ENCODE measurements around the gene DNAH9.
A peak's percentile ranks its signal among the peaks of the same experiment; 100 is the strongest.

DNAH9 gene

DNA sequence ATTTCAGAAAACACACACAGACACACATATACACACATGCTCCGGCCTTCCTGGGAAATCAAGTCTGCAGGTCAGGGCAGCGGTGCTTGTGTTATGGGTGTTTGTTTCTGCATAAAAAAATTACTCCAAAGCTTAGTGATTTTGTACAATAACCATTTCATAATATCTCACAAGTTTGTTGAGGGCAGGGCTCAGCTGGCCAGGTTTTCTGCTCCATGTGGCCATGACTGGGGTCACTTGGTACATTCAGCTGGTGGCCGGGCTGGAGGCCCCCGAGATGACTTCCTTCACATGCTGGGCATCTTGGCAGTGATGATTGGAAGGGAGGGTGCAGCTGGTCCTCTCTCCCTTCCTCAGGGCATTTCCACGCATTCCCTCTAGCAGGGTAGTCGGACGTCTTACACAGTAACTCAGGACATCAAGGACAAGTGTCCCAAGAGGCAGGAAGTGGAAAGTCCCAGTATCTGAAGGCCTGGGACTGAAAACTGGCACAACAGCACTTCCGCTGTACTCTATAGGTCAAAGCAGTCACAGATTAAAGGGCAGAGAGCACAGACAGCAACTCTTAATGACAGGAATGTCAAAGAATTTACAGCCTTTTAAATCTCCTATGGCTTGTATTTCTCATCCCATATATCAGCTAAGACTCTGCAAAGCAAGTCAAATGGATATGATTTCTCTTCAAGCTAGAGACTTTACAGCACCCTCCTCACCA is 271.6 kb downstream of the DNAH9 start:
- peaks cover 5% of the 10 kb centered on the region for H3K4me1 ChIP-seq (ENCODE audit: control insufficient read depth, insufficient read depth, low read length, poor library complexity, severe bottlenecking)
- 74 to 75% methylated on average over 3 to 4 of the region's 8 CpGs for WGBS, 2 experiments (ENCODE audit: insufficient coverage in 2 of 2)
- H3K9me3 ChIP-seq (ENCODE audit: control insufficient read depth, low read length) = peaks cover 4% of the 10 kb centered on the region
- H3K36me3 ChIP-seq (ENCODE audit: control insufficient read depth, insufficient read depth, low read length) = no peaks in the 10 kb centered on the region
- H3K4me3 ChIP-seq (ENCODE audit: extremely low read depth, insufficient read depth, low read length, poor library complexity, severe bottlenecking) = no peak overlapping the region
- no peak overlapping the region for H3K27ac ChIP-seq (ENCODE audit: low read depth, low read length, severe bottlenecking)

DNA sequence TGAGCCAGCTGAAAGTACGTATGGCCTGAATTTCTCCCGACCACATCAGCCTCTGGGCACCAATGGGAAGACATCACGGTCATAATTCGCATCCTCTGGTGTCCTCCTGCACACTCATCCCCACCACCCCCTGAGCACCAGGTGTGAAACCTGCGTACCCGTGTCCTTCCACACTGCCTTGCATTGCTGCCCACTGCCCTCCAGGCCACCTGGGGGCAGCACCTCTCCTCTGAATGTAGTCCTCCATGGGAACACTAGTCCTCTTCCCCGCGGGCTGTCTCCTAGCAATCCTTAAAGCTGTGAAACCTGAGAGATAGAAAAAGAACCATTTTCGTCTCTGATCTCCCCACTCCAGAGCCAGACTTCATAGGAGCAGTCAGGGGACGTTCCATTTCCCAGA is 273.5 kb downstream of the DNAH9 start:
- Histone ChIP-seq H3K4me3 (ENCODE audit: extremely low read depth, insufficient read depth, low read length, poor library complexity, severe bottlenecking) (no peak overlapping the region), H3K9me3 (ENCODE audit: control insufficient read depth, low read length) (peaks cover 4% of the 10 kb centered on the region), H3K4me1 (ENCODE audit: control insufficient read depth, insufficient read depth, low read length, poor library complexity, severe bottlenecking) (peaks cover 7% of the 10 kb centered on the region), H3K27ac (ENCODE audit: low read depth, low read length, severe bottlenecking) (no peak overlapping the region), H3K36me3 (ENCODE audit: control insufficient read depth, insufficient read depth, low read length) (no peaks in the 10 kb centered on the region)
- 75 to 77% methylated on average over 7 to 8 of the region's 10 CpGs for WGBS, 2 experiments (ENCODE audit: insufficient coverage in 2 of 2)

DNA sequence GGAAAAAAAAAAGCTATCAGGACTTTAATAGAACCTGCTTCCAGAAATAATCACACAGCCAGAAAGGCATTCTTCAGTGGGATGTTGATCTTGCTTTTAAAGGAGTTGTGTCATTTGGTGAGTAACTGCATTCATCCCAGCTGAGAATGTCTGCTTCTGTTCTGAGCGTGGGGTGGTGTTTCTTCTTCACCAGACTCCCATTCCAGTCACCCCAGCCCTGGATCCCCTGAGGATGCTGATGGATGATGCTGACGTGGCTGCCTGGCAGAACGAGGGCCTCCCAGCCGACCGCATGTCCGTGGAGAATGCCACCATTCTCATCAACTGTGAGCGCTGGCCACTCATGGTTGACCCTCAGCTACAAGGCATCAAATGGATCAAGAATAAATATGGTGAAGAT is 276.5 kb downstream of the DNAH9 start:
- no peak overlapping the region for H3K4me3 ChIP-seq (ENCODE audit: extremely low read depth, insufficient read depth, low read length, poor library complexity, severe bottlenecking)
- H3K4me1 ChIP-seq (ENCODE audit: control insufficient read depth, insufficient read depth, low read length, poor library complexity, severe bottlenecking) = peaks cover 7% of the 10 kb centered on the region
- WGBS, 2 experiments (ENCODE audit: insufficient coverage in 2 of 2) = 83 to 85% methylated on average over 5 to 6 of the region's 7 CpGs
- no peaks in the 10 kb centered on the region for H3K36me3 ChIP-seq (ENCODE audit: control insufficient read depth, insufficient read depth, low read length)
- no peak overlapping the region for H3K27ac ChIP-seq (ENCODE audit: low read depth, low read length, severe bottlenecking)
- no peaks in the 10 kb centered on the region for H3K9me3 ChIP-seq (ENCODE audit: control insufficient read depth, low read length)

DNA sequence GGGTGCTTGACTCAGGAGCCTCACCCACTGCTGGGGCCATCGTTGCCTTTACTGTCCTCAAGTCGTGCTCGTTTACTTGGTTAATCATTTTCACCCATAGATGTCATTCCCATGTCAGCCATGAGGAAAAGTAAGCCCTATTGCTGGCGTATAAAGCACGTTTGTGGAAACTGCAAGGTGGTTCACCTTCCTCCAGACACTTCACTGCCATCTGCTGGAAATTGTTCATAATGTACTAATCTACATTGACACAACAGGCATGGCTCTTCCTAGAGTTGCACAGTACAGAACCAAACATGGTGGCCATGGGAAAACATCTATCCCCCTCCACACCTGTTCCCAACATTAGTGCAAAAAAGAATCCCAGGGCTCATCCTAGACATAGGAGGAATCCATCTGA is 282.4 kb downstream of the DNAH9 start:
- Histone ChIP-seq H3K9me3 (ENCODE audit: control insufficient read depth, low read length) (no peaks in the 10 kb centered on the region), H3K4me1 (ENCODE audit: control insufficient read depth, insufficient read depth, low read length, poor library complexity, severe bottlenecking) (no peaks in the 10 kb centered on the region), H3K4me3 (ENCODE audit: extremely low read depth, insufficient read depth, low read length, poor library complexity, severe bottlenecking) (no peak overlapping the region), H3K36me3 (ENCODE audit: control insufficient read depth, insufficient read depth, low read length) (no peaks in the 10 kb centered on the region), H3K27ac (ENCODE audit: low read depth, low read length, severe bottlenecking) (no peak overlapping the region)
- 76 to 79% methylated on average over 5 of the region's 5 CpGs for WGBS, 2 experiments (ENCODE audit: insufficient coverage in 2 of 2)

DNA sequence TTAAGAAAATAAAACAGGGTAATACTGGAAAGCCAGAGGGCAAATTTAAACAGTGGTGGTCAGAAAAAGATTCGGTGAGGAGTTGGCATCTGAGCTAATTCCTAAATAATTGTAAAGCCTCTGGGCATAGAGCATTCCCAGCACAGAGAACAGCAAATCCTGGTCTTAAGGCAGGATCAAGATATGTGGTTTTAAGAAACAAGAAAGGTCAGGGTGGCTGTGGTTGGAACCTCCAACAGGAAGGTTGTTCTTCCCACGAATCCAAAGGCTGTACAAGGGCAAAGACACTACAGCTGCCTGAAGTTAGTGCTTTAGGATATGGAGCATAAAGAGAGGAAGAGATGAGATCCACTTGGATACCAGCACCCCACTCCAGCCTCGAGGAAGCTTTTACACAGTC is 284.4 kb downstream of the DNAH9 start:
- Histone ChIP-seq H3K4me3 (ENCODE audit: extremely low read depth, insufficient read depth, low read length, poor library complexity, severe bottlenecking) (no peak overlapping the region), H3K36me3 (ENCODE audit: control insufficient read depth, insufficient read depth, low read length) (no peaks in the 10 kb centered on the region), H3K9me3 (ENCODE audit: control insufficient read depth, low read length) (no peaks in the 10 kb centered on the region), H3K27ac (ENCODE audit: low read depth, low read length, severe bottlenecking) (peak overlapping the region; percentile 18), H3K4me1 (ENCODE audit: control insufficient read depth, insufficient read depth, low read length, poor library complexity, severe bottlenecking) (no peaks in the 10 kb centered on the region)
- WGBS, 2 experiments (ENCODE audit: insufficient coverage in 2 of 2) = 62 to 81% methylated on average over 2 of the region's 3 CpGs

DNA sequence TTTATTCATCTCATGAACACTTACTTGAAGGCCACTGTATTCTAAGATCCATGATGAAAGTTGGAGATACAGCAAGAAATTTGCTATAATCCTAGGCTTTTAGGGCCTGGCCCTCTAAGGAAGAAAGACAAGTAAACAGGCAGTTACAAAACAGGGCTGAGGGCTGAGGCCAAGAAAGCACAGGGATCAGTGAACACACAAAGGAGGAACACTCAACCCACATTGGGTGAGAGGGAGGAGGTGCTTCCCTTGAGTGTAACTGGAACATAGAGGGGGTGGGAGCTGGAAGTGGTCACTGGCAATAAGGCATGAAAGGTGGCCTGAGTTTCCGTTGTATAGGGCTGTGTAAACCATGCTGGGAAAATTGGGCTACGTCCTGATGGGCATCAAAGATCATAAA is 286.8 kb downstream of the DNAH9 start:
- Histone ChIP-seq H3K36me3 (ENCODE audit: control insufficient read depth, insufficient read depth, low read length) (no peaks in the 10 kb centered on the region), H3K4me3 (ENCODE audit: extremely low read depth, insufficient read depth, low read length, poor library complexity, severe bottlenecking) (no peak overlapping the region), H3K9me3 (ENCODE audit: control insufficient read depth, low read length) (no peaks in the 10 kb centered on the region), H3K27ac (ENCODE audit: low read depth, low read length, severe bottlenecking) (no peak overlapping the region), H3K4me1 (ENCODE audit: control insufficient read depth, insufficient read depth, low read length, poor library complexity, severe bottlenecking) (no peaks in the 10 kb centered on the region)
- 80% methylated on average over 2 of the region's 2 CpGs; no CpG with 5 or more reads in 1 of the 2 experiments for WGBS, 2 experiments (ENCODE audit: insufficient coverage in 2 of 2)

DNA sequence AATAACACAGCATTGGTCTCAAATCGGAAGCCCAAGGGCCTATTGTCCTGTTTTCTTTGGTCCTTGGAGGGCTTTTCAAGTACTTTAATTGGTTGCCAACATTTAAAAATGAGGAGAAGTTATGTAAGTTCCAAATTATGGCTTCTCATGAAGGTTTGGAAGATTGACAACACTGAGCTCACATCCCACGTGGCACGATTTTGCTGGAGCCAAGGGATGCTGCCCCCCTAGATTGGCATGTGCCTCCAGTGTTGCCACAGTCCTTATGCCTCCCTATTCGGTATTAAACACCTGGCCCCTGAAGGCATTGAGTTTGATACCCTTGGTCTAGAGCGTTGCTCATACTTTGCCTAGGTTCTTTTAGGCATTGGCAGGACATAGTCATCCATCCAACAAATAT is 291.0 kb downstream of the DNAH9 start:
- 80 to 87% methylated on average over 4 of the region's 5 CpGs for WGBS, 2 experiments (ENCODE audit: insufficient coverage in 2 of 2)
- no peaks in the 10 kb centered on the region for H3K9me3 ChIP-seq (ENCODE audit: control insufficient read depth, low read length)
- H3K4me1 ChIP-seq (ENCODE audit: control insufficient read depth, insufficient read depth, low read length, poor library complexity, severe bottlenecking) = no peaks in the 10 kb centered on the region
- H3K4me3 ChIP-seq (ENCODE audit: extremely low read depth, insufficient read depth, low read length, poor library complexity, severe bottlenecking) = no peak overlapping the region
- H3K27ac ChIP-seq (ENCODE audit: low read depth, low read length, severe bottlenecking) = no peak overlapping the region
- no peaks in the 10 kb centered on the region for H3K36me3 ChIP-seq (ENCODE audit: control insufficient read depth, insufficient read depth, low read length)

DNA sequence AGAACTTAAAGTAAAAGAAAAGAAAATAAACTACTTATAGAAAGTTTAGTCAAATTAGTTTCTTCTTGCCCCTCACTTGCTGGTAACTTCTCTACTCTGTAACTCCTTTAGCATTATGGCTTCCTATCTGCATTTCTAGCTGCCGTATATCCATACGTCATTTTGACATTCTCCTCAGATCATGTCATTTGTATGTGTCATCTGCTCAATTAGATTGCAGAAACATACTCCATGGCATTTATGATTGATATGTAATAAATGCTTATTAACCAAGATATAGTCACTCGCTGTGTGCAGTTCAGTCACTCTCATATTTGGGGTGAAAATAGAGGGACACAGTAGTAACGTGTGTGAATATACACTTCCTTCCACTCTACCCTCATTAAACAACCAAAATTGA is 295.6 kb downstream of the DNAH9 start:
- Histone ChIP-seq H3K36me3 (ENCODE audit: control insufficient read depth, insufficient read depth, low read length) (no peaks in the 10 kb centered on the region), H3K9me3 (ENCODE audit: control insufficient read depth, low read length) (no peaks in the 10 kb centered on the region), H3K27ac (ENCODE audit: low read depth, low read length, severe bottlenecking) (no peak overlapping the region), H3K4me3 (ENCODE audit: extremely low read depth, insufficient read depth, low read length, poor library complexity, severe bottlenecking) (no peak overlapping the region), H3K4me1 (ENCODE audit: control insufficient read depth, insufficient read depth, low read length, poor library complexity, severe bottlenecking) (no peaks in the 10 kb centered on the region)
- WGBS, 2 experiments (ENCODE audit: insufficient coverage in 2 of 2) = 100% methylated on average over 1 of the region's 4 CpGs; no CpG with 5 or more reads in 1 of the 2 experiments

DNA sequence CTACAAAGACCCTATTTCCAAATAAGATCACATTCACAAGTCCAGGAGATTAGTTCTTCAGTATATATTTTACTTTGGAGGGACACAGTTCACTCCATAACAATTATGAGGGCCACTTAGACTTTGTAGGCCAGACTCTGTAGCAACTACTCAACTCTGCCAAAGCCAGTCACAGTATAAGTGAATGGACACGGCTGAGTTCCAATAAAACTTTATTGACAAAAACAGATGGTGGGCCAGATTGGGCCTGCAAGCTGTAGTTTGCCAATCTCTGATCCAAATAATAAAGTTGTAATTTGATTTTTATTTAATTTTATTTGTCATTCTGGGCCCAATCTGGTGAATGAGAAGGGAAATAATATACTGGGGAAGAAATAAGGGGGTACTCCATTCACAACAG is 297.9 kb downstream of the DNAH9 start:
- WGBS, 2 experiments (ENCODE audit: insufficient coverage in 2 of 2) = no CpG with 5 or more reads among the region's 1 CpG
- H3K27ac ChIP-seq (ENCODE audit: low read depth, low read length, severe bottlenecking) = no peak overlapping the region
- H3K4me3 ChIP-seq (ENCODE audit: extremely low read depth, insufficient read depth, low read length, poor library complexity, severe bottlenecking) = no peak overlapping the region
- H3K36me3 ChIP-seq (ENCODE audit: control insufficient read depth, insufficient read depth, low read length) = no peaks in the 10 kb centered on the region
- no peaks in the 10 kb centered on the region for H3K9me3 ChIP-seq (ENCODE audit: control insufficient read depth, low read length)
- peaks cover 4% of the 10 kb centered on the region for H3K4me1 ChIP-seq (ENCODE audit: control insufficient read depth, insufficient read depth, low read length, poor library complexity, severe bottlenecking)

DNA sequence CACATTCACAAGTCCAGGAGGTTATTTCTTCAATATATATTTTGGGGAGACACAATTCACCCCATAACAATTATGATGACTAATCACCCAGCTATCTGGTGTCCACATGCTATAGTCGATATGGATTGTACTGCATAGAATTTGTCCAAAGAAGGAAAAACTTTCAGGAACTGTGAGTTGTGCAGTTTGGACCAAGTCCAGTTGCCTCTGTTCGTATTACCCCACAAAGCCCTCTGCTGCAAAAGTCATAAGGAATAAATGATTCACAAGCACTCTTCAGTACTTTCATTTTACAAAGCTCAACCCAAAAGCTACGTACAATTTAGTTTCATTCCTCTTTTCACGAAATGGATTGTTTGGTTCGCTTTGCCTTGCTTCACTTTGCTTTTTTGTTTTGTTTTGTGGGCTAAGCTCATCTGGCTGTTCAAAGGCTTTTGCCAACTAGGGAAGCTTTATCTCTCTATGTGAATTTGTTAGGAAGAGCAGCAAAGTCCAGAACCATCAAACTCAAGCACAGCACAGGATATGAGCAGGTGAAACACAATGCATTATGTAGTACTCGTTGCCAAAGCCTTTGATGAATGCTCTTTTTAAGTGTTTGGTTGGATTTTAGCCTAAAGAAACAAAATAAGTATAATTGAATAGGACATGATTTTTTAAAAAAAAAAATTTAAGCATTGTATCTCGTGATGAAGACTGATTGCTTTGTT is 300.4 kb downstream of the DNAH9 start:
- Histone ChIP-seq H3K9me3 (ENCODE audit: control insufficient read depth, low read length) (no peaks in the 10 kb centered on the region), H3K4me3 (ENCODE audit: extremely low read depth, insufficient read depth, low read length, poor library complexity, severe bottlenecking) (no peak overlapping the region), H3K27ac (ENCODE audit: low read depth, low read length, severe bottlenecking) (no peak overlapping the region), H3K4me1 (ENCODE audit: control insufficient read depth, insufficient read depth, low read length, poor library complexity, severe bottlenecking) (peaks cover 10% of the 10 kb centered on the region), H3K36me3 (ENCODE audit: control insufficient read depth, insufficient read depth, low read length) (no peaks in the 10 kb centered on the region)
- 89 to 94% methylated on average over 2 to 7 of the region's 7 CpGs for WGBS, 2 experiments (ENCODE audit: insufficient coverage in 2 of 2)

DNA sequence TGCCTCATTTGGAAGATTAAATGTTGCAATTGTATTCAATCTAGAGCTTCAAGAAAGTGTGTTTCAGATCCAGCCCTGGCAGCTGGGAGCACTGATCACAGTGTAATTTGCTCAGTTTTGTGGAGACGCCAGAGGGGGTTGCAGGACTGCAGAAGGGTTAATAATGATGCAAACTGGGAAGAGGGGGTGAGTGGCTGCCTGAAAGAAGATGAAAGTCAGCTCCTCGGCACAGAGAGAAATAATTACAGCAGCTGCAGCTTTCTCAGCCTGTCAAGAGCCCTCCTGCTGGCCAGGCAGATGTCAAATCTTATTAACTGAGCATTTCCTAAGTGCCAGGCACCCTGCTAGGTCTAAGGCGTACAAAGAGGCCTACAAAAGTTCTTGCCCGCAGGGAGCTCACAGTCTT is 301.3 kb downstream of the DNAH9 start:
- H3K9me3 ChIP-seq (ENCODE audit: control insufficient read depth, low read length) = no peaks in the 10 kb centered on the region
- H3K36me3 ChIP-seq (ENCODE audit: control insufficient read depth, insufficient read depth, low read length) = no peaks in the 10 kb centered on the region
- H3K4me1 ChIP-seq (ENCODE audit: control insufficient read depth, insufficient read depth, low read length, poor library complexity, severe bottlenecking) = peaks cover 10% of the 10 kb centered on the region
- WGBS, 2 experiments (ENCODE audit: insufficient coverage in 2 of 2) = 55 to 67% methylated on average over 4 of the region's 4 CpGs
- H3K4me3 ChIP-seq (ENCODE audit: extremely low read depth, insufficient read depth, low read length, poor library complexity, severe bottlenecking) = no peak overlapping the region
- H3K27ac ChIP-seq (ENCODE audit: low read depth, low read length, severe bottlenecking) = no peak overlapping the region

Measured in mesodermal cell (in vitro differentiated cells).